Measurements from ENCODE around the gene PTPN4.

DNA sequence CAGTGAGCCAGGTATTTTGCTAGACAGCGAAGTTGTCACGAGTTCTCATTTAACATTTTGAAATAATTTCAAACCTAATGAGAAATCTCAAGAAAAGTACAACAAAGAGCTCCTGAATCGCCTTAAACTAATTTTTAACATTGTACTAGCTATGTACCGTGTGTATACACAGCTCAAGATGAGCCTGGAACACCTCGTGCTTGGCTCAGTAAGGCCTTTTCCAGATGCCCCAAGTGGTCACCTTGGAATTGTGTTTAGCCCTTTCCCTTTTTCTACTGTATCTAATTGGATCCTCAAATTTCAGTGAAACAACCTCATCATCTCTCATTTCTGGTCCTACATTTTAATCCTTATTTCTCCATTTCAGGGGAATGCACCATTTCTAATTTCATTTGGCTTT is 7.2 kb downstream of the PTPN4 start:
- TF ChIP-seq, protein P1, sequence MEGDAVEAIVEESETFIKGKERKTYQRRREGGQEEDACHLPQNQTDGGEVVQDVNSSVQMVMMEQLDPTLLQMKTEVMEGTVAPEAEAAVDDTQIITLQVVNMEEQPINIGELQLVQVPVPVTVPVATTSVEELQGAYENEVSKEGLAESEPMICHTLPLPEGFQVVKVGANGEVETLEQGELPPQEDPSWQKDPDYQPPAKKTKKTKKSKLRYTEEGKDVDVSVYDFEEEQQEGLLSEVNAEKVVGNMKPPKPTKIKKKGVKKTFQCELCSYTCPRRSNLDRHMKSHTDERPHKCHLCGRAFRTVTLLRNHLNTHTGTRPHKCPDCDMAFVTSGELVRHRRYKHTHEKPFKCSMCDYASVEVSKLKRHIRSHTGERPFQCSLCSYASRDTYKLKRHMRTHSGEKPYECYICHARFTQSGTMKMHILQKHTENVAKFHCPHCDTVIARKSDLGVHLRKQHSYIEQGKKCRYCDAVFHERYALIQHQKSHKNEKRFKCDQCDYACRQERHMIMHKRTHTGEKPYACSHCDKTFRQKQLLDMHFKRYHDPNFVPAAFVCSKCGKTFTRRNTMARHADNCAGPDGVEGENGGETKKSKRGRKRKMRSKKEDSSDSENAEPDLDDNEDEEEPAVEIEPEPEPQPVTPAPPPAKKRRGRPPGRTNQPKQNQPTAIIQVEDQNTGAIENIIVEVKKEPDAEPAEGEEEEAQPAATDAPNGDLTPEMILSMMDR (IDR thresholded peaks at IDR 0.05) = no peak
- TF ChIP-seq POLR2A (IDR thresholded peaks at IDR 0.05) = no peak
